Measurements from ENCODE around the gene ACVRL1.

The ACVRL1 gene

GRCh38 chr12:51944608-51945233, 37.4 kb downstream of the ACVRL1 start:
- DNase-seq = no peak

DNA sequence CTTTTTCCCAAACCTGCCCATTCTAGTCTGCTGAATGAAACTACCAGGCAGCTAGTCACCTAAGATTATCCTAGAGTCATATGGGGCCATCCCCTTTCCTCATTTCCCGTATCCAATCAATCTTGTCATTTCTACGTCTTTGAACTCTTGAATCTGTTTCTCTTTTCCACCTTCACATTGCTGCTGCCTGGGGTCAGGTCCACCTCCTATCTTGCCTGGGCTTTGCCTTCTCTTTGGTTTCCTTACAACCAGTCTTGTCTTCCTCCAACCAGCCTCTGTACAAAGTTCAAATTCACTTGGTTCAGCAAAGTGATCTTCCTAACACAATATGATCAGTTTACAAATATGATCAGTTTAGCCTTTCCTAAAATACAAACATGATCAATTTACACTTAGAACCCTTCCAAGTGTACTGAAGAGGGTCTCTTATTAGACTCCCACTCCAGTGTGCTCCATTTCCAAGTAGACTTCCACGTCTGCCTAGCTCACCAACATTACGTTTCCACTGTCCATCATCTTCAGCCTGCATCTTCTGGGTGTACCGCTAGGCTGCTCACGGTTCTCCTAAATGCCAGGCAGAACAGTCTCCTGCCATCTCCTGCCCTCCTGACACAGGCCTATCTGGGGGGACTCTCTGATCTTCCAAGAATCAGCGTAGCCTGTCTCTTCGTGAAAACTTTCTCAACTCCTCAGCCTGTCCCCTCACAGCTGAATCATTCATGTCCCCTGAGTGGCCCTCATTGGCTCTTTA, 40.1 kb downstream of the ACVRL1 start:
- no peak for DNase-seq

DNA sequence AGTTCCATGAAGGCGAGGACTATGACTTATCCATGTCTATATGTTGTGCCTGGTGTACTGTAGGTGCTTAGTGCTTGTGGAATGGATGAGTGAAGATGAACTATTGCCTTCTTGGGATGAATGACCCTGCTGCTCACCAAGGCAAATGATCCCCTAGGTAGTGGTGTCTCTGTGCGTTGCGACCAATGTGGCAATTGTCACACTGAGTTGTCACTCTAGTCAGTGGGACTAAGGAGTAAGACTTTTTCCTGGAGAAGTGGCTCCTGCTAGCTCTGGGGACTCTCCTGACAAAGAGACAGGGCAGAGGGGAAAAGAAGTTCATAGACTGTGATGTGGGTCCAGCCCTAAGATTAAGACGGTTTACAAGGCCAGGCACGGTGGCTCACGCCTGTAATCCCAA, 40.8 kb downstream of the ACVRL1 start:
- DNase-seq = no peak

DNA sequence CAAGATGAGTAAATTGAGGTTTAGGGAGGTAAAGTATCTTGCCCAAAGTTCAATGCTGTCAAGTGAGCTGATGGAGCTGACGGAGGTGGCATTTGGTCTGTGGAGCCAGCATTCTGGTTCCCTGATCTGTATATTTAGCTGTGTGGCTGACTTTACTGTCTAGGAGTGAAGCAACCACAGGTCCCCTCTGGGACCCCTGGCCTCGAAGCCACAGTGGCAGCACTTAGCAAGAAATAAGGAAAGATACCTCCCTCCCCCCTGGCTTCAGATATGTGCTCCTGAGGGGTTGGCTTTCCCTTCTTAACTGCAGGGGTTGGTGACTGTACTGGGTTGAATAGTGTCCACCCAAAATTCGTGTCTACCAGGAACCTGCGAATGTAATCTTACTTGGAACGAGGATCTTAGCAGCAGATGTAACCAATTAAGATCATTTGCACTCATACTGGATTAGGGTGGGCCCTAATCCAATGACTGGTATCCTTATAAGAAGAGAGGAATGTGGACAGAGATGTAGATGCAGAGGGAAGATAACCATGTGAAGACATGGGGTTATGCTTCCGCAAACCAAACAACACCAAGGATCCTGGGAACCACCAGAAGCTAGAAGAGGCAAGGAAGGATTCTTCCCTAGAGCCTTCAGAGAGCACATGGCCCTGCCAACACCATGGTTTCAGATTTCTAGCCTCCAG, 42.2 kb downstream of the ACVRL1 start:
- no peak for DNase-seq

GRCh38 chr12:51950682-51951198, 43.4 kb downstream of the ACVRL1 start:
- DNase-seq = no peak

DNA sequence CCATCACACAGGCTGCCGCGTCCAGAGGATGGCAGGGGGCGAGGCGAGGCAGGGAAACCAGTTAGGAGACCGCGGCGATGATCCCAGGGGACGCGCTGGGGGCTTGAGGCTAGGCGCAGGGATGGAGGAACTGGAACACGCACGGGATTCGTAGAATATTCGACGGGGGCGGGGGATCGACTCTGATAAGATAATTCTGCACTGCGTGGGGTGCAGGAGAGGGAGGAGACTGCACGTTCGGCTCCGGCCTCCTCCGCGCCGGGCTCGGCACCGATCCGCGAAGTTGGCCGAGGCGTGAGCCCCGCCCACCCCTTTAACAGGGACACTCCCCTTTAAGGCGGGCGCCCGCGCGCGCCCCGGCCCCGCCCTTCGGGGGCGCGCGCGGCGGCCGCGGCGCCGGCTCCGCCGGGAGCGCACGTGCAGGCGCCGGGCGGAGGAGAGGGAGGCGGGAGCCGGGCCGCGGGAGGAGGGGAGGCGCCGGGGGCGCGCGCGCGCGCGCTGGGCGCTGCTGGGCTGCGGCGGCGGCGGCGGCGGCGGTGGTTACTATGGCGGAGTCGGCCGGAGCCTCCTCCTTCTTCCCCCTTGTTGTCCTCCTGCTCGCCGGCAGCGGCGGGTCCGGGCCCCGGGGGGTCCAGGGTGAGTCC, 44.0 kb downstream of the ACVRL1 start, which contains the start of gene ACVR1B:
TSS of gene ACVR1B (plus strand) at position 501 of the 644 bp plus-strand sequence. CDS start at position 546, 45 bp downstream.
- DNase-seq = peak; percentile 84

- no peak for DNase-seq
These were observed 44.8 kb downstream of the ACVRL1 start for GRCh38 chr12:51951843-51952722.

DNA sequence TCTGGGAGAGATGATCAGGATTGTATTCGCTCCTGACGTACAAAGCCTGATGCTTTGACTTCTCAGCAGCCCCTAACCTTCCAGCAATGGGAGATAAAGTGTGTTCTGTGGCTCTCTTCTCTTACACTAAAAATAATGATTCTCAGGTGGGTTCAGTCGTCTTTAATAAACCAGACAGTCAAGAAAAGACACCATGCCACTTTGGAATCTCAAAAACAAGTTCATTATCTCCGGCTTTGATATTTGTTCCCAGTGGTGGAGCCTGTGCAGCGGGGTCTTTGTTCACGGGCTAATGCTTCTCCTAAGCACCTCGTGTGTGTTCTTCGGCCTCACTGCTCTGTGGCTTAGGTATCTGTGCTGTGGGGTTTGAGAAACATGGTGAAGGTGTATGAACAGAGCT, 45.8 kb downstream of the ACVRL1 start:
- no peak for DNase-seq

DNA sequence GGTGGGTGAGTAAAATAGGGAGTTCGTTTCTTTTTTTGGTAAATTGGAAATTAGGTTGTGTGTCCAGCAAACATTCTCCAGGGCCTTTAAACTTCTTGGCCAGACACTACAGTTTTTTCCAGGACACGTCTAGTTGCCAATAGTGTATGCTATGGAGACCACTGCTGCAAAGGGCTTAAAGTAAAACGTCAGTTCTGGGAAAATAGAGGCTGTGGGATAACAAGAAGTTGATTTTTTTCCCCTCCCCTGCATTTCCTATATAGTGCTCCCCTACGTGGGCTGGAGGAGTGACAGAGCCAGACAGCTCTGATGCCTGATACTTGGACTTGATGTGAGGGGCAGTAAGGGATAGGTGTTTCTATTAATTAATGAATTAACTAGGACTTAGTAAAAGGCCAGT, 46.6 kb downstream of the ACVRL1 start:
- no peak for DNase-seq

DNA sequence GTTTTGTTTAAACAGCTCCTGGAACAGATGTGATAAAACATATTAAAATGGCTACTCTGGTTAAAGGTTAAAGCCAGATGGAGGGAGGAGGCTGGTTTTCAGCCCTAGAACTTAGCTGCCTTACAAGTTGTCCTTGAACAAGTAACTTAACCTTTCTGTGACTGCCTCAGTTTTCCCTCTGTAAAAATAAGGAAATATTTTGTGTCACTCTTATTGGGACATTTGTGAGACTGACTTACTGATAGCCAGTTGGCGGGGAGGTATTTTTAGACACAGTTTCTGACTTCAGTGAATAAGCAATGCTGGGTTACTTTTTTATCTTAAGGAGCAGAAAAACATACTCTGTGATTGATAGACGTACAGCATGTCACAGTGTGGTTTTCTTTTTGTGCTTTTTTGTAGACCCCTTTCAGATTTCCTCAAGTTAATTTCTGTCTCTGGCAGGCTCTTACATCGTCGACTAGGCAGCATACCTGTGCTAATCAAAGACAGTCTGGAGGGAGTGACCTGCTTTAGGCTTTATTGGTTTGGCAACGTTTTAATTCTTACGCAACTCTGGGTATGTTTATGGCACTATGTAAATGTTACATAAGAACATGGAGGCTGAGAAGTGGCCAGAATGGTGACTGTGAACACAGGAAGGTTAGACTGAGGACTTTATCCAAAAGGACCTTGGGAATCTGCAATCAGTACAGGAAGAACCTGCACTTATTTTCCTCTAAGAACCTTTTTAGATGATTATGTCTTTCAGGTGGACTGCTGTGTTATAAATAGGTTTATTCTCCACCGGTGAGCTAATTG, 47.5 kb downstream of the ACVRL1 start:
- no peak for DNase-seq

DNA sequence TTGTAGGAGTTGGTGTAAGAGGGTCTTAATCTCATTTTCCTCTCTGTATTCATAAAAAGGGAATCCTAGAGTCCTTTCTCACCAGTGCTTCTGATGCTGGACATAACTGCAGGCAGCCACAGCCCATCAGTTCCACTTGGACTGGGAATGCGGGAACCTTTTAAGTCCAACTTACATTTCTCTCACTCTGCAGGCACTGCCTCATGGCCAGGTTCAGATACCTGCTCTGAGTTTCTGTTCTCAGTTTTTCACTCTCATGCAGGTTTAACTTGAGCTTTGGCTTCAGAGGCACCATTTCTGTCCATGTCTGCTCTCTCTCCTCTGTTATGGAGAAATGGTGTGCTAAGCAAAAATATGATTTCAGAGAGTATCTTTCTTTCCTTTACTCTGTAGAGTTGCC, 48.4 kb downstream of the ACVRL1 start:
- no peak for DNase-seq

DNA sequence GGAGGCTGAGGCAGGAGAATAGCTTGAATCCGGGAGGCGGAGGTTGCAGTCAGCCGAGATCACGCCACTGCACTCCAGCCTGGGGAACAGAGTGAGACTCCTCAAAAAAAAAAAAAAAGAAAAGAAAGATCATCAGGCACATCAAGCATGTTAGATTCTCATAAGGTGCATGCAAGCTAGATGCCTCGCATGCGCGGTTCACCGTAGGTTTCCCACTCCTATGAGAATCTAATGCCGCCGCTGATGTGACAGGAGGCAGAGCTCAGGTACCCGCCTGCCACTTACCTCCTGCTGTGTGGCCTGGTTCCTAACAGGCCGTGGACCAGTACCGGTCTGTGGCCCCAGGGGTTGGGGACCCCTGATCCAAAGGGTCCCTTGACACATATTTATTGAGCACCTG, 51.2 kb downstream of the ACVRL1 start:
- DNase-seq = no peak

GRCh38 chr12:51959211-51959610, 51.9 kb downstream of the ACVRL1 start:
- no peak for DNase-seq

GRCh38 chr12:51959921-51960320, 52.6 kb downstream of the ACVRL1 start:
- DNase-seq = no peak

GRCh38 chr12:51960488-51960887, 53.2 kb downstream of the ACVRL1 start:
- no peak for DNase-seq

DNA sequence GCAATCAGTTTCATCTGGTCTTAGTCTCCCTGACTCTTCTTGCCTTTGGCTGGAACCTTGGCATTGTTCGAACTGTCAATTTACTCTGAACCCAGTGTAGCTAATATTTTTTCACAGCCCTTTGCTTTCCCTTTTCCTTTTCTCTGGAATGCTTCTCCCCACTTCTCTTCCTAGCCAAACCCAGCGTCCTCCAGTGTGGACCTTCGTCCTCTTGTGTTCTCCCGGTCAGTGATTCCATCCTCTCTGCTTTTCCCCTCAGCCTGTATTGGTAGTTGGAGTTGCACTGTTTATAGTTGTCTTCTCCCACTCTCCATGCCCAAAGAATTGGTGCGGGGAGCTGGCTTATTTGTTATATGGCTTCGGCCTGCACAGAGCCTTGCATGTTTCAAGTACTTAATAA, 53.6 kb downstream of the ACVRL1 start:
- no peak for DNase-seq

DNA sequence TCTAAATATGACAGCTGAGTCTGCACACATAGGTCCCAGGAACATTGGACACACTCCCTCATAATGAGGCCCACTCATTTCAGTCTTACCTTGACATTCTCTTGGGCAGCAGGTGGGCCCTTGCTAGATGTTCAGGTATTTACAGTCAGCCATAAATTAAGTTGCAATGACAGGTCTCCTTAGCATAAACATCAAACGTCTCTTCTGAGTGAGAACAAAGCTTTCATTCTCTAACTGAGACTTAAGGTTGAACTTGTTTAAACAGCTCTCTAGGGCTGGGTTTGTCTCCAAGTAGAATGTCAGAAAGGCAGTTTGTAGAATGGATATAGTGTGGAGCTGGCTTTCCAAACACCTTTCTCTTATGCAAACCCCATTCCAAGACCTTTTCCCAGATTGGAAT, 54.5 kb downstream of the ACVRL1 start:
- DNase-seq = no peak

DNA sequence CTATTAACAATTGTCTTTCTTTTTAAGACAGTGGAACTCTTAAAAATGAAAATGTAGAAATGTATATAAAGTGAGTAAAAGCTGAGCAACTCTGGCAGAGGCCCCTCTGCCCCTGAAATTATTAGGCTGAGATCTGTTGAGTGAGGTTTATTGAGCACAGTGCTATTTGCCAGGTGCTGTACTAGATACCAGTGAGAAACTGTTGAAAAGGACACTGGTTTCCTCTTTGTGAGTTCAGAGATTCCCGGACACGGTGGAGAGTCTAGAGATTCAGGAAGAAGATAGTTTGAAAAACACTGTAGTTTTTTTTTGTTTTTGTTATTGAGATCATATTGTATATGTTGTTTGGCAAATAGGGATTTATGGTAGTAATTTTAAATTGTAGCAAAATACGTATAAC, 55.4 kb downstream of the ACVRL1 start:
- DNase-seq = no peak

GRCh38 chr12:51963477-51963876, 56.2 kb downstream of the ACVRL1 start:
- DNase-seq = no peak

- no peak for DNase-seq
These were observed 62.3 kb downstream of the ACVRL1 start for GRCh38 chr12:51969643-51970042.

Measured in T-helper 9 cell (primary cell).